Fibroblast of upper back skin (primary cell): Measurements from ENCODE around the gene ECT2.

Experiments used
- DNase-seq: peaks from one replicate; pipeline ENCODE4 v3.0.0-alpha.2; 2013

Gene ECT2

GRCh38 chr3:172869368-172869771 is 118.8 kb downstream of the ECT2 start:
- DNase-seq, result no peak

DNA sequence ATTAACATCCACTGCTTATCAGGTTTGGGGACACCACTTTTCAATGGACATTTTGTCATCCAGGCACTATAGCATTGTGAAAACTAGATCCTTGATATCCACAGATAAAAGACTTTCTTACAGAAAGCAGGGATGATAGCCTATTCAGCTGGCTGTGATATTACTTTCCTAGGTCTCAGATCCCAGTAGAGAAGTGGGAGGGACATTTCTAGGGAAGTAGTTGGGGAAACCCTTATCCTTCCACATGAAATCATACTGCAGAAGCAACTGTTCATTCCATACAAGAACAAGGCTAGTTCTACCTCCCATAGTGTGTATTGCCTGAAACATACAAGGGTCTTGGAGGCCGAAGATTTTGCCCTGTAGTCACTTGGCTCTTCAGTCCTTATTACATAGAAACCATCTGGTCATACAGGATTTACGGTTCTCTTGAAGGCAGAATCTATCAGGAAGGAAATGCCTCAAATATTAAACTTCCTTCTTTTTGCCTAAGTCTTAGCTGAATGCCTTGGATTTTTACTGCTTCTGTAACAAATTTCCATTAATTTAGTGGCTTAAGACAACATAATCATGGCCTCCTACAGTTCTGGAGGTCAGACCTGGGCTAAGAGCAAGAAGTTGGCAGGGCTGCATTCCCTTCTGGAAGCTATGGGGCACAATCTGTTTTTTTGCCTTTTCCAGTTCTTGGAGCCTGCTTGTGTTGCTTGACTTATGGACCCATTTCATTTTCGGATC is 119.4 kb downstream of the ECT2 start:
- no peak for DNase-seq
